ENCODE results near the gene AFAP1.

AFAP1 gene

GRCh38 chr4:7801001-7801400, 138.7 kb downstream of the AFAP1 start:
- DNase-seq, result no peak

GRCh38 chr4:7800410-7800809, 139.3 kb downstream of the AFAP1 start:
- no peak for DNase-seq

GRCh38 chr4:7799736-7800135, 139.9 kb downstream of the AFAP1 start:
- DNase-seq, result no peak

GRCh38 chr4:7799306-7799705, 140.4 kb downstream of the AFAP1 start:
- no peak for DNase-seq

- DNase-seq, result no peak
These were observed 141.3 kb downstream of the AFAP1 start for GRCh38 chr4:7798178-7798995.

GRCh38 chr4:7797330-7797729, 142.3 kb downstream of the AFAP1 start:
- no peak for DNase-seq

- DNase-seq, result no peak
These were observed 143.7 kb downstream of the AFAP1 start for GRCh38 chr4:7795983-7796382.

GRCh38 chr4:7793186-7793585, 146.5 kb downstream of the AFAP1 start:
- DNase-seq, result no peak

- no peak for DNase-seq
These were observed 147.0 kb downstream of the AFAP1 start for GRCh38 chr4:7792616-7793015.

- no peak for DNase-seq
These were observed 148.7 kb downstream of the AFAP1 start for GRCh38 chr4:7790999-7791398.

GRCh38 chr4:7790023-7790422, 149.6 kb downstream of the AFAP1 start:
- no peak for DNase-seq

- DNase-seq, result no peak
These were observed 150.8 kb downstream of the AFAP1 start for GRCh38 chr4:7788694-7789425.

GRCh38 chr4:7788193-7788592, 151.5 kb downstream of the AFAP1 start:
- no peak for DNase-seq

- no peak for DNase-seq
These were observed 151.9 kb downstream of the AFAP1 start for GRCh38 chr4:7787681-7788141.

GRCh38 chr4:7787067-7787466, 152.6 kb downstream of the AFAP1 start:
- DNase-seq, result no peak

GRCh38 chr4:7786517-7786916, 153.1 kb downstream of the AFAP1 start:
- DNase-seq, result no peak

GRCh38 chr4:7786040-7786439, 153.6 kb downstream of the AFAP1 start:
- DNase-seq, result no peak

GRCh38 chr4:7785017-7785416, 154.6 kb downstream of the AFAP1 start:
- DNase-seq, result peak; percentile 40 to 62

- DNase-seq, result no peak
These were observed 155.4 kb downstream of the AFAP1 start for GRCh38 chr4:7784131-7784870.

GRCh38 chr4:7783541-7783940, 156.1 kb downstream of the AFAP1 start:
- no peak for DNase-seq

- no peak for DNase-seq
These were observed 156.9 kb downstream of the AFAP1 start for GRCh38 chr4:7782783-7783182.

GRCh38 chr4:7781993-7782392, 157.7 kb downstream of the AFAP1 start:
- DNase-seq, result no peak

GRCh38 chr4:7781366-7781765, 158.3 kb downstream of the AFAP1 start:
- DNase-seq, result no peak

All from activated CD4-positive, alpha-beta T cell treated with anti-CD3 and anti-CD28 coated beads, Interleukin-2, amount 50 U/mL, for 48 hours (primary cell).